Epithelial cell of prostate (primary cell): Measurements from ENCODE around the gene C1orf232.

Experiments
- DNase-seq: peaks from one replicate; pipeline ENCODE4 v3.0.0-alpha.2; 2011; ENCODE audit warnings: low read depth, low spot score
- H3K27ac ChIP-seq: fragments of 450-650 bp; 2 replicates; pipeline ENCODE4 v1.5.1; 2017; ENCODE audit warnings: mild to moderate bottlenecking

The C1orf232 gene

GRCh38 chr1:26126321-26127084, 42.3 kb downstream of the C1orf232 start:
- DNase-seq, result peak; percentile 62

GRCh38 chr1:26125946-26126320, 42.8 kb downstream of the C1orf232 start:
- H3K27ac ChIP-seq, result peak overlapping the region; percentile 54
- DNase-seq, result no peak

More at GRCh38 chr1:26126321-26127084, 42.3 kb downstream of the C1orf232 start:
- H3K27ac ChIP-seq, result peak overlapping the region; percentile 54

GRCh38 chr1:26125382-26125781, 43.4 kb downstream of the C1orf232 start:
- H3K27ac ChIP-seq, result peak overlapping the region; percentile 54
- DNase-seq, result no peak

GRCh38 chr1:26124418-26125331, 44.1 kb downstream of the C1orf232 start:
- peak overlapping the region; percentile 53 for H3K27ac ChIP-seq
- DNase-seq, result no peak

GRCh38 chr1:26122988-26123973, 45.5 kb downstream of the C1orf232 start:
- DNase-seq, result no peak
- H3K27ac ChIP-seq, result peak overlapping the region; percentile 53

- H3K27ac ChIP-seq, result peak overlapping the region; percentile 53
- DNase-seq, result no peak
Measured at GRCh38 chr1:26121854-26122773, 46.6 kb downstream of the C1orf232 start.

GRCh38 chr1:26119892-26120608, 48.7 kb downstream of the C1orf232 start:
- no peak overlapping the region for H3K27ac ChIP-seq
- DNase-seq, result no peak

- DNase-seq, result no peak
- H3K27ac ChIP-seq, result no peak overlapping the region
Measured at GRCh38 chr1:26114165-26114927, 54.4 kb downstream of the C1orf232 start.
